GM19455 (cell line): ENCODE results near the gene BBOX1.

Experiments
- ATAC-seq: cut with Tn5 transposase; IDR thresholded peaks from one replicate; pipeline ENCODE4 v1.9.1; 2021; ENCODE audit not compliant: unreplicated experiment

Gene BBOX1

DNA sequence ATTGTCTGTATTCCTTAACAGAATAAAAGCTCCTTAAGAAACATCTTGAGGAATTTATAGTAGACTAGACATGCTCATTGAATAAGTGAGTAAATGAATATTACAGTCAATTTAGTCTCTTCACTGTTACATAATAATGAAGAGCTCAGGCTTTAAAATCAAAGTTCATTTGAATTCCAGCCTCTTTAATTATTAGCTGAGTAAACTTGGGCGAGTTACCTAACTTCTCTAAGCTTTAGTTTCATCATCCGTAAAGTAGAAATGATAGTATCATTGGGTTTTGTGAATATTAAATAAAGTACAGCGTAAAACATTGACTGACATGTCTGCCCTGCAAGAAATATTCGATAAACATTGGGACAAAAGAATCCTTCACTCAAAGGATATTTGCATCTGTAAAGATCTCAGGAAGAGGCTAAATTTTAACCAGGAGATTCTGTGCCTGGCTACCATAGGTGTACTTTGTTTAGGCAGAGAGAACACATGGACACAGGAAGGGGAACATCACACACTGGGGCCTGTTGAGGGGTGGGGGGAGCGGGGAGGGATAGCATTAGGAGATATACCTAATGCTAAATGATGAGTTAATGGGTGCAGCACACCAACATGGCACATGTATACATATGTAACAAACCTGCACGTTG lies 15.2 kb upstream of the BBOX1 start:
- no peak for ATAC-seq

DNA sequence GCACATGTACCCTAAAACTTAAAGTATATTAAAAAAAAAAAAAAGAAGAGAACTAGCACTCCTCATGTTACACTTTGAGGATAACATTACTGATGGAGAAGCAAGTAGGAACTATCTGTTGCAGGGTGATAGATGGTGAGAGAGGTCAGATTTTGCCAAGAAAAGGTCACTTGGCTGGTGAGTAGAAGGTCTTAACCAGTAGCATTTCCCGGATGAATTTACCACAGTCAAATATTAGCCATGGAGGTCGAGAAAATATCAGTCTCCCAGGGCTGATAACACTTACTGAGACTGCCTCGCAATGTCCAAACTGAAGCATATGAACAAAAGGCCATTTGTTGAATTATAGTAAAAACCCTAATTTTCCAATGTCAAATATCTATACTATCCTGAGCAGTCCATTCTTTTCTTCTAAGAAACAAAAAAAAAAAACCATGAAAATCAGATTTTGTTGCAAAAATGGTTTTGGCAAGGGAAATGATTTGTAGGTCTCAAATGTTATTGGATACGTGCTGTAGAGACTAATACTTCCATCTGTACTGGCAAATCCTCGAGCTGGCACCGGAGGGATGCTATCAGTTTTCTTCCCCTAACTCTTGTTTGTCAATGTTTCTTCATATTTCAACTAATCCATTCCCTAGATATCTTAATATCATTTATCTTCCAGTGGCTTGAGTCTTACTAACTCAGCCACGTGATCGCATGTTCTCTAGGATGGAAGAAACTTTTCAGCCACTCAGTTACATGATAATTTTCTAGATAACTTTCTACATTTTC lies 14.5 kb upstream of the BBOX1 start:
- ATAC-seq: no peak

DNA sequence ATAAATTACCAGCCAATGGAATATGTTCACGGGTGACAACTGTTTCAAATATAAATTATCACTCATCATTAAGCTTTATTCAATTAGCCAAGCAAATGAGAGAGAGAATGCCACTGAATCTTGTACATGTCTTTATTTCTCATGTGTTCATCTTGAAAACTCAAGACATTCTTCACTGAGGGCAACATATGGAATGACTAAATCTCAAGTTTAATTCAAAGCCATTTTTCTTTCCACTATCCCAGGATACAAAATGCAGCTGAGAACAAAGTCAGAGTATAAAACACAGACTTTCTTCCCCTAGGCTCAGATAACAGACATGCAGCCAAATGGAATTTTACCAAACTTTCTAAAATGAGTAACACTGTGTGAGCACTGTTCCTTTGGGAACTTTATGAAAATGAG lies 12.1 kb upstream of the BBOX1 start:
- no peak for ATAC-seq

DNA sequence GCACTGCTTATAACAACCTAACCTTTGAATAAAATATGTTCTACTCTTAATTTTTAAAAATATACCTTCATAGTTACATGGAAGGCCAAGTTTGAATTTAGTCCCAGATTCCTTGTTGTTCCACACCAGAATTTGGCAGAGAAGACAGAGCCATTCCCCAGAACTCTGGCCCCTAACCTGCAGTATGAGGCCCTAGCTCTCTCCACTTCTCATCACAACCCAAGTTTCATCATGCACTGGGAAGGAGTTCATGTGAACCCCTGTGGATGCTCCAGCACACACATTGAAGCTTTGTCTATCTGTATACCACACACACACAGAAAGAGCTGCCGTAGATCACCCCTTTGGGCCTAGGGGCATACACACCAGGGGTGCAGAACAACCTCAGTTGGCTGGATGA lies 10.6 kb upstream of the BBOX1 start:
- no peak for ATAC-seq

DNA sequence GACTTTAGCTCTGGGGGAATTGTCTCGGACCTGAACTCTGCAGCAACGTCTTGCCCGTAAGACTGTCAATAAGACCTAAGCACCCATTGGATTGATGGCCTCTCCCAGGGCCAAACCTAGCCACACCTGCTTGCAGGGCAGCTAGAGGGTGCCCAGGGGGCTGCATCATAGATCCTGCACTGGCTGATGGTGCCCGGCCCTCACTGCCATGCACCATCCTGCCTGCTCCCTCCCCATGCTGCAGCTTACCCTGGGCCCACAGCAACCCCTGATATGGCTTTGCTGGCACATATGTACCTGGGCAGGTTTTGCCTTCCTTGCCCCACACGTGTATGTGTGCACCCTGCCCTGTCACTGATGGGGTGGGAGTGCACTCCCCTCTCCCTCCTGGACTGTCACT lies 8.9 kb upstream of the BBOX1 start:
- ATAC-seq: no peak

DNA sequence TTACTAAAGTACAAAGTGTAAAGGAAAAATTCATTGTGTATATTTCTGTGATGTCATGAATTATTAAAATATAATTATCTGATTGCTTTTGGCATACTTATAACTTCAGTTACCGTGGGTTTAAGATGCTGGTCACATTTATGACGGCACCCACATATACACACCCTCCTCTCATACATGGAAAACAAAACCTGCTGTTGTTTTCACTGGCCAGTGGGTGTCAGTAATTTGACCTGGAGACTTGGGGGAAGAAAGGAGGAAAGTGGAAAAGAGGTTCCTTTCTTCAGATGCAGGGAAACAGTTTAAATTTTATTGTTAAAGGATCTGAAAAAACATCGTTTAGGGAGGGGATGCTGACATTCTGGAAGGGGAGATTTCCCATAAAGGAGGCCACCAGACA lies 742 bp upstream of the BBOX1 start:
- ATAC-seq: no peak

DNA sequence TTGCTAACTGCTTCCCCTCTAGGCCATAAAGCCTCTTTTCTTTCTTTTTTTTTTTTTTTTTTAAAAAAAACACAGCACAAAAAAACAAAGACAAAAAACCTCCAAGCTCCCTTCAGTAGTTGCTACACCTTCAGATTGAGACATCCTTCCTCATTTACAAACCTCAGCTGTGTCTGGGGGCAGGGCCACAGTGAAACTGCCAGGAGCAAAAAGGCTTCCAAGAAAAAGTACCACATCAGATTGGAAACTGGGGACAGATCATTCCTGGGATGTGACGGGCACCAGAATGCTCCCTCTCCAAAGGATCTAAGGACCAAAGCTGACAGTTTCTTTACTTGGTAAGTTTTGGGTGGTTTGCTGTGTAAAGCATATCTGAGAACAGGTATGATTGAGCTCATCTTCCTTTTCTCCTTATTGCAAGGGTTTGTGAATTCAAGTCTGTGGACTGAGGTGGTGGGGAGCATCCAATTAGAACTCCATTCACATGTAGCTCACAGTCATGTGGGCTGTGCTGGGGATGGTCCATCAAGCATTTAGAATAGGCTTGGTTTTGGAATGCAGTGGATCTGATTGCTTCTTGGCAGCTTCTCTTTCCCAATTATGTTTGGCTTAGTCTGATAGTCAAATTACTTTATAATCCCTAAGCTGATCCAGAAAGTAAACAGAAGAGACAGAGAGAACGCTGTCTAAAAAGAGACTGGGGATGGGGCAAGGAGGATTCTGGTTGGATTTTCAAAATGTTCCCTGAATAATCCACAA lies 705 bp downstream of the BBOX1 start:
- no peak for ATAC-seq

DNA sequence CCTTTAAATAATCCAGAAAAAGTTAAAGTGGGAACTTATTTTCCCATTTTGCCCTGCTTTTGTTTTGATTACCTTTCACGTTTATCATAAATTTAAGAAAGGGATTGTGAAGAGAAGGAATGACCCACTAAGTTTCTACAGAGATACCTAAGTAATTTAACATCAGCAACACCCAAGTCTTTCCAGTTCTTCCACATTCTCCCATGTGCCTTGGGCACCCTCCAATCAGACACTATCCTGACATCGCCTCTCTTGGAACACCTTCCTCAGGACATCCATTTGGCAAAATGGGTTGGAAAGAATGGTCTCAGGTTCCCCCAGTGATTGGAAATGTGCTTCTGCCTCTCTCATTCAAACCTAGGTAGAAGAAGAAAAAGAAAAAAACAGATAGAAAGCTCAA lies 6.3 kb downstream of the BBOX1 start:
- ATAC-seq: no peak

DNA sequence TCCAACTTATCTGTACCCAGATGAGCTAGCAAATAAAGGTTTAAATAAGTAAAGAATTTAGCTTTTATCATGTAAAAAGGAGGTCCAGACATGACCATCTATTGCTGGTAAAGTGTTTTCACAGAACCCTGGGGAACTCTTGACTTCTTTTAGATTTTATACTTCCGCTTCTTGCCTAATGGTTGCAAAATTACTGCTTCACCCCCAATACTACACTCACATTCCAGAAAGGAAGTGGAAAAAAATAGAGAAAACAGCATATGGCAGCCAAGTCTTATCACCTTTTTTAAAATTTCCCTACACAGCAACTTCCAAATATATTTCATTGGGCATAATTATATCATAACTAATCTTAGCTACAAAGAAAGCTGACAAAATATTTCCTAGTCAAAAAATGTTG lies 12.1 kb downstream of the BBOX1 start:
- ATAC-seq: no peak

DNA sequence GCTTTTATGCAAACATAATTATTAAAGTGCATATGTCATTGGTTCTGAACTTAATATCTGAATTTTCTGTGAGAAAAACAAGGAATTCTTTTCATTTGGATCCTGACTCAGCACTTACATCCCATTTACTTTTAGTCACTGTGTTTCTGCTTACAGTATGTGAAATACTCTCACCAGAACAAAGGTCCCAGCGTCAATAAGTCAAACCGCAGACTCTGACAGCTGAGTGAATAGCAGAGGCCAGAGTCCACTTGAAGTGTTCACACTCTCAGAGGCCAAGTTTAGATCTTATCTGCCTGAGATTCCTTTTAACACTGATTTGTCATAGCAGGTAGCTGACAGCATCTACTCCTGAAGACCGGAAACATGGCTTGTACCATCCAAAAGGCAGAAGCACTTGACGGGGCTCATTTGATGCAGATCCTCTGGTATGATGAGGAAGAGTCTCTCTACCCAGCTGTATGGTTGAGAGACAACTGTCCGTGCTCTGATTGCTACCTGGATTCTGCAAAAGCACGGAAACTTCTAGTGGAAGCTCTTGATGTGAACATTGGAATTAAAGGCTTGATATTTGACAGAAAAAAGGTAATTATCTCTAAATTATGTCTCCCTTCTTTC lies 14.6 kb downstream of the BBOX1 start:
- no peak for ATAC-seq

DNA sequence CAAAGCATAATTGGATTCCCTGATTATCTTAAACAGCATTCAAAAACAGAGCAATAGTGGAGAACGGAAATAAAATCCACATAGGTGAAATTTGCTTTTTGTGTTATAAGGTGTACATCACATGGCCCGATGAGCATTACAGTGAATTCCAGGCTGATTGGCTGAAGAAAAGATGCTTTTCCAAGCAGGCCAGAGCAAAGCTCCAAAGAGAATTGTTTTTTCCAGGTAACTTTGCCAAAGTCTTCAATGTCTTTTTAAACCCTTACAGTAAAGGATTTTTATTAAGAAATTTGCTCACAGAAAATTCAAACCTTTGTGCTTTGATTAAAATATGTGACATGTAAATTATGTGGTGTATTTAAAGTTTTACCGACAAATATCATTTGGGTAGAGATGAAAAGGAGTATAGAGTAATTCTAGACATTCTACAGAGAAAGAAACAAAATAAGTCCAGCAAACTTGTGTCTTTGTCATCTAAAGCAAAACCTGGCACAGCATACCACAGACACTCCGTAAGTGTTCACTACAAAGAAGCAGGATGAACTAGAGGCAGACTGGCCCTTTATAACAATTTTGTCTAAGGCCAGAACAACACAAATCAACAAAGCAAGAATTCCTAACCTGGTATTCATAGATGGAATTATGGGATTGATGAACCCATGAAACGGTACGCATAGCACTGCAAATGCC lies 16.6 kb downstream of the BBOX1 start:
- ATAC-seq: no peak

DNA sequence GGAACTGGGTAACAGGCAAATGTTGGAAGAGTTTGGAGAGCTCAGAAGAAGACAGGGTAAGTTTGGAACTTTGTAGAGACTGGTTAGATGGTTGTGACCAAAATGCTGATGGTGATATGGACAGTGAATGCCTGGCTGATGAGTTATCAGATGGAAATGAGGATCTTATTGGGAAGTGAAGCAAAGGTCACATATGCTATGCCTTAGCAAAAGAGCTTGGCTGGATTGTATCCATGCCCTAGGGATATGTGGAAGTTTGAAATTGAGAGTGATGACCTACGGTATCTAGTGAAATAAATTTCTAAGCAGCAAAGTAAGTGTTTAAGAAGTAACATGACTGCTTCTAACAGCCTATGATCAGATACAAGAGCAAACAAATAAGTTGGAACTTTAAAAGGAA lies 17.8 kb downstream of the BBOX1 start:
- ATAC-seq: no peak

DNA sequence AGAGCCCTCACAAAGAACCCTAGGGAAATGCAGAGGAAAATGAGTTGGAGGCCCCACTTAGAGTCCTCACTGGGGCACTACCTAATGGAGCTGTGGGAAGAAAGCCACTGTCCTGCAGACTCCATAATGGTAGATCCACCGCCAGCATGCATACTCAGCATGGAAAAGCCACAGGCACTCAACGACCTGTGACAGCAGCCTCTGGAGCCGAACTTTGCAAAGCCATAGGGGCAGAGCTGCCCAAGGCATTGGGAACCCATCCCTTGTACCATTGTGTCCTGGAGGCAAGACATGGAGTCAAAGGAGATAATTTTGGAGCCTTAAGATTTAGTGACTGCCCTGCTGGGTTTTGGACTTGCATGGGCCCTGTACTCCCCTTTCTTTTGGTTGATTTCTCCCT lies 18.8 kb downstream of the BBOX1 start:
- ATAC-seq: no peak

DNA sequence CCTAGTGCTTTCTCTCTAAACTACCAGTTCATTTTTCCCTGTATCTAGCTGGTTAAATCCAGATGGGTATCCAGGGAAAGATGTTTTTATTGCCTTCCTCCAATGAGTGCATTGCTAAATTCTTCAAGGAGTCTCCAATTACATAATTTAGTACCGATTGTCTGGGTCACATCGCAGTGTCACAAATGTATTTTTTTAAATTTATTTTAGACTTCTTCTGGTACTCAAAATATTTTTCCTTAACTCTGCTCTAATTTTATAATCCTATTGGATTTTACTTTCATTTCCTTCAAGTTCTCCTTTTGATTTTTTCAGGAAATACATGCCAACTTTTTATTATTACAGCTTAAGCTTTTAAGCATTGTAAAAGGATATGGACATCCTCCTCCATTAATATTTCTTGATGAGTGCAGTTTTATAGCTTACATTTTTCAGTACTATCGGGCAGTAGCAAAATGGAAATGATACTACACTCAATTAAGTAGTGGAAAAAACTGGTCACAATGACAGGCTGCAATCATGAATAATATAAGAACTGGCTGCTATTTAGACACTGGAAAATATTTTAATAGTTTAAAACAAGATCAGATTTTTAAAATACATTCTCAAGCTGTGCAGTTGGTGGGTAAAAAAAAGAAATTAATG lies 20.3 kb downstream of the BBOX1 start:
- ATAC-seq: no peak

DNA sequence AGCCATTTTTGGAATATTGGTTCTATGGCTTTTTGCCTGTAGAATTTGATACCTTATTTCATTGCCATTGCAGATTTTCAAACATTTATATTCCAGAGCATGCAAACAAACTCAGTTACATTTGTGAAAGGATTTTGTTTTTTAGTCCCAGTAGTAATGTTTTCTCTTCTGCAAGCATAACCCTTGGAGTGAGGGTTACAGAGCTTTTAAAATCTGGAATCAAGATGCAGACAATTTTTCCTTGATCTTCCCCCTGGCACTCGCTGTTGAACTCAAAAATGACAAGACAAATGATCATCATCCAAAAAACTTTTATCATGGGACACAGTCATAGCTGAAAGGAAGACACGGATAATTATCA lies 20.8 kb downstream of the BBOX1 start:
- no peak for ATAC-seq

DNA sequence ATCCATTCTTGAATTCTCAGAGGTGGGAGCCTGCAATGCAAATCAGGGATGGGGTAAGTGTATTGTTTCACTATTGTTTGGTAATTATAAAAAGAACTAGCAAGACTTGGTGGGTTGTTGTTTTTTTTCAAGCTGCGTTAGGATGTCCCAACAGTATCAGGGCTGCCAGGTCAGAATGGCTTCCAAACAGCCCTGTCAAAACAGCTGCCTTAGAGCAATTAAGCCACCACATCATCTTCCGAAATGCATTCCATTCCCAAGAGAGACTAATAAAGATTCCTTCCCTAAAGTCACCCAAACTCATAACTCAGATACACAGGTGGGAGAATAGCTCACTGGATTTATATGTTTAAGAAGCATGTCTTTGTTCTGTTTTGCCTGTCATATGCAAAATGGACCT lies 23.5 kb downstream of the BBOX1 start:
- no peak for ATAC-seq

DNA sequence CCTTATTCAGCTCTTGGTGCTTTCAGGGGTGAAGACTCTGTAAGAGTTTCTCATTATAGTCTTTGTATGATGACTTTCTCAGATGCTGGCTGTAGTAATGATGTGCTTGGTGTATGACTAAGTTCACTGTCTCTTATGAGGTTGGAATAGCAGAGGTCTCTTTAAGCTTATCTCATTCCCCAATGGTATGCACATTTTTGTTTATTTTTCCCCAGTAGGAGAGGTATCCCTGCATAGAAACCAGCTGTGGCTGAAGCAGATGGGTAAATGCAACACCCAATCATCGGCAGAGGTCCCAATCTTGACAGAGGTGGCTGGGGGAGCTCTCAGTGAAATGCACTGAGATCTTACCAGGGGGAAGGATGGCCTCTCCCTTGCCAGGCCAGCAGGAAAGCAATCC lies 34.6 kb downstream of the BBOX1 start:
- no peak for ATAC-seq

DNA sequence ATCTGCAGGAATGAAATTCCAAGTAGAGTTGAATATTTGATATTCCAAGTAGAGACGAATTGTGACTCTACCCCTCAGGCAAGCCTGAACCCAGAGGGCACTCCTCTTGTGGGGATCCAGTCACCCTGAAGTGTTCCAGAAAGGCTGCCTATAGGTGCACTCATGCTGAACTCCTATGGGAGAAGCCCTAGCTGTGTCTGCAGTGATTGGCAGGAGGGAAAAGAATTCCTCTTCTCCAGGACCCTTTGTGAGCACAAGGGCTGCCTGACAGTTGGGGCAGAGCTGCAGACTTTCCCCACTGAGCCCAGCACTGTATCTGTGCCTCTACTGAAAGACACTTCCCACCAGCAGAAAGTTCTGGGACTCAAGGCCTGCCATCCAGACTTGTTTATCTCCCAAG lies 35.0 kb downstream of the BBOX1 start:
- no peak for ATAC-seq

DNA sequence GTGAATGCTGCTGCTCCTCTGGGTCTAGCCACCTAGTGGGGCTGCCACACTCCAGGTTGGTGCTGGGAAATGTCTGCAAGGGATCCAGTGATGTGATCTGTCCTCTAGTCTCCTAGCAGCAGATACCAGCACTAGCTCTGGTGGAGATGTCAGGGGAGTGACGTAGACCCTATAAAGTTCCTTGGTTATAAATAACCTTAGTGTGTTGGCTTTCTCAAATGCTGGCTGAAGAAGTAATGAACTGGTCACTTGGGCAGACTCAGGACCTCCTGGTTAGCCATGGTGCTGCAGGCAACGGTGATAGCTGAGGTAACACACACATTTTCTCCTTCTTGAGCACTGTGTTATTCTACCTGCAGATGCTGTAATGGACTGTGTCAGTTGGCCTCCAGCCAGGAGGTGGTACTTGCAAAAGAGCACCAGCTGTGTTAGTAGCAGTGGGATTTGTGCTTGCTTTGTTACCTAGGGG lies 35.5 kb downstream of the BBOX1 start:
- no peak for ATAC-seq

DNA sequence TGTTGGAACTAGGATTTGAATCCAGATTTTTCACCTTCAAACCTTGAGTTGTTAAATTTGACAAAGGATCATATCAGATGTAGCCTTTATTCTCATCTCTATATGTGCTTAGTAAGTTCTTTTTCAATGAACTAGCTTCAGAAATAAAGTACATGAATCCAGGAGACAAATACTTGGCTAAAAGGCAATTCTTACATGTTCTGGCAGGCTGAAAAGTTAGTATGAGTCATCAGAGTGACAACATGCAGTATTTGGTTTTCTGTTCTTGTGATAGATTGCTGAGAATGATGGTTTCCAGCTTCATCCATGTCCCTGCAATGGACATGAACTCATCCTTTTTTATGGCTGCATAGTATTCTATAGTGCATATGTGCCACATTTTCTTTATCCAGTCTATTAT lies 40.4 kb downstream of the BBOX1 start:
- no peak for ATAC-seq

DNA sequence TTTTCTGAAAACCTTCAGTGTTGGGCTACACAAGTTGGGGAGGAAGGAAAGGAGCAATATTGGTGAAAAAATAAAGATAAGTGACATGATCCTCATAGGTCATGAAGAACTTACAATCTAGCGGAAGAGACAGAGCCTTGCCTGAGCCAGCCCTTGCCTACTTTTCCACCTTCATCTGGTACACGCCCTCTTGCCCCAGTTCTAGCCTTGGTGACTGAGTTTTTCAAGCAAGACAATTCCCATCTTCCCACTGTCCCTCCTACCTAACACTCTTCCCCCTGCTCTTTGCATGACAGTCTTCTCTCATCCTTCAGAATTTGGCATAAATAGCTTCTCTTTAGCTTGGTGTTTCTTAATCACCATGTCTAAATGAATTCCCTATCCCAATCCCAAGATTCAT lies 42.6 kb downstream of the BBOX1 start:
- no peak for ATAC-seq
